GM19324 (cell line): ENCODE results near the gene POLR2A.

Source experiments
- ATAC-seq: cut with Tn5 transposase; IDR thresholded peaks from one replicate; pipeline ENCODE4 v1.9.1; 2021; ENCODE audit warnings: mild to moderate bottlenecking, moderate library complexity; ENCODE audit not compliant: unreplicated experiment, low FRiP score

The POLR2A gene

DNA sequence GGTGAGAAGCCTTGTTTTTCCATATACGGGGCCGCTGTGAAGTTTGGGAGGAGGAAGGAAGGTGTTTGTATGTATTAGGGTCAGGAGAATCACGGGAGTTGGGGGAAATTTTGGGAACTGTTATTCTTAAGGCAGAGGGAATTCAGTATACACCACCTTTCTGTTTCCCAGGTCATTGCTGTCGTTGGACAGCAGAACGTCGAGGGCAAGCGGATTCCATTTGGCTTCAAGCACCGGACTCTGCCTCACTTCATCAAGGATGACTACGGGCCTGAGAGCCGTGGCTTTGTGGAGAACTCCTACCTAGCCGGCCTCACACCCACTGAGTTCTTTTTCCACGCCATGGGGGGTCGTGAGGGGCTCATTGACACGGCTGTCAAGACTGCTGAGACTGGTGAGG, 17.6 kb downstream of the POLR2A start:
- ATAC-seq = no peak

DNA sequence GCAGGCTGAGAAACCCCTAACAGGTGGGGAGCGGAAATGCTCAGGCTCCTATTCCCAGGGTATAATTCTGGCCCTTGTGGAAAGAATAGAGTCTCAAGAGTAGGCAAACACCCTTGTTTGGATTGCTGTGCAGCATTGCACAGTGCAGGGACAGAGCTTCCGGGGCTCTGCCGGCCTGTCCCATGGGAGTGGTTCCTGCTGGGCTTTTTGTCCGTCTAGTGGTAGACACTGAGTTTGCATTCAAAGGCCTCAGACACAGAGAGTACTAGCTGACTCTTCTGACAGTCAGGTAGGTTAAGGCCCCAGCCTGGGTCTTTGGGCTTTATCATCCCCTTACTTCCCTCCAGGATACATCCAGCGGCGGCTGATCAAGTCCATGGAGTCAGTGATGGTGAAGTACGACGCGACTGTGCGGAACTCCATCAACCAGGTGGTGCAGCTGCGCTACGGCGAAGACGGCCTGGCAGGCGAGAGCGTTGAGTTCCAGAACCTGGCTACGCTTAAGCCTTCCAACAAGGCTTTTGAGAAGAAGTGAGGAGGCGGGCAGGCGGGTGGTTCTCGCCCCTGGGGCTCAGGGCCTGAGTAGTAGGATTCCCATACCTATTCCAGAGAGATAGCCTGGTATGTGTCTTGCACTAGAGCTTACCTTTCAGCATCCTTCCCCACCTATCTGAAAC, 18.1 kb downstream of the POLR2A start:
- no peak for ATAC-seq

DNA sequence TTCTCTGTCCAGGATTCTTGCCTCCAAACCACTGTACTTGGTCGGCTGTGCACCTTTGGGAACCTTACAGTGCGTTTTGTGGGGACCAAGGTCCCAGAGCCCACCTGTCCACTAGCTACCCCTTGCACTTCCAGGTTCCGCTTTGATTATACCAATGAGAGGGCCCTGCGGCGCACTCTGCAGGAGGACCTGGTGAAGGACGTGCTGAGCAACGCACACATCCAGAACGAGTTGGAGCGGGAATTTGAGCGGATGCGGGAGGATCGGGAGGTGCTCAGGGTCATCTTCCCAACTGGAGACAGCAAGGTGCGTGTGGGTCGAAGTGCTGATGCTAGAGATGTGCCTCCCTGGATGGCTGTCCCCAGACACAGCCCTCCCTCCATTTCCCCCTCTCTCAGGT, 18.8 kb downstream of the POLR2A start:
- ATAC-seq = no peak

DNA sequence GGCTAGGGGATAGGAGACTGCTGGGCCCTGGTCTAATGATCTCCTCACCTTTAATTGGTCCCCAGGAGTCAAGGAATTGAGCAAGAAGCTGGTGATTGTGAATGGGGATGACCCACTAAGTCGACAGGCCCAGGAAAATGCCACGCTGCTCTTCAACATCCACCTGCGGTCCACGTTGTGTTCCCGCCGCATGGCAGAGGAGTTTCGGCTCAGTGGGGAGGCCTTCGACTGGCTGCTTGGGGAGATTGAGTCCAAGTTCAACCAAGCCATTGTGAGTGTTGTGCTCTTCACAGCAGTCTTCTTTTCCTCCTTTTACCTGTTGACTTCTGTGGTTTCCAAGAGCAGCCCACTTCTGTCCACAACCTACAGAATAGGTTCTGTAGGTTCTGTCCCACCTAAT, 19.4 kb downstream of the POLR2A start:
- no peak for ATAC-seq

DNA sequence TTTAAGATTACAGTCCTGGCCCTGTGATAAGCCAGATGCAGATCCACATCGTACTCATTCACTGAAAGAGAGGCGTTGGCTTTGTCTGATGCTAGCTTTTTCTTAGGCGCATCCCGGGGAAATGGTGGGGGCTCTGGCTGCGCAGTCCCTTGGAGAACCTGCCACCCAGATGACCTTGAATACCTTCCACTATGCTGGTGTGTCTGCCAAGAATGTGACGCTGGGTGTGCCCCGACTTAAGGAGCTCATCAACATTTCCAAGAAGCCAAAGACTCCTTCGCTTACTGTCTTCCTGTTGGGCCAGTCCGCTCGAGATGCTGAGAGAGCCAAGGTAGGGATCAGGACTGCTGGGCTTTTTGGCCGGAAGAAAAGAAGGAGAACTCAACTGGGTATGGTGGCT, 24.0 kb downstream of the POLR2A start:
- no peak for ATAC-seq

DNA sequence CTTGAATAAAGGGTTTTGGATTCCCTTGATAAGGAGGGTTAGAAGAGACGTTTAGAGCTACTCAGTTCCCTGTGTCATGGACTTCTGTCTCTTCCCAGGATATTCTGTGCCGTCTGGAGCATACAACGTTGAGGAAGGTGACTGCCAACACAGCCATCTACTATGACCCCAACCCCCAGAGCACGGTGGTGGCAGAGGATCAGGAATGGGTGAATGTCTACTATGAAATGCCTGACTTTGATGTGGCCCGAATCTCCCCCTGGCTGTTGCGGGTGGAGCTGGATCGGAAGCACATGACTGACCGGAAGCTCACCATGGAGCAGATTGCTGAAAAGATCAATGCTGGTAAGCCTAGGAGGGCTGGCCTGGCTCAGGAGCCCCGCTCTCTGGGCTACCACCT, 24.7 kb downstream of the POLR2A start:
- ATAC-seq = no peak

DNA sequence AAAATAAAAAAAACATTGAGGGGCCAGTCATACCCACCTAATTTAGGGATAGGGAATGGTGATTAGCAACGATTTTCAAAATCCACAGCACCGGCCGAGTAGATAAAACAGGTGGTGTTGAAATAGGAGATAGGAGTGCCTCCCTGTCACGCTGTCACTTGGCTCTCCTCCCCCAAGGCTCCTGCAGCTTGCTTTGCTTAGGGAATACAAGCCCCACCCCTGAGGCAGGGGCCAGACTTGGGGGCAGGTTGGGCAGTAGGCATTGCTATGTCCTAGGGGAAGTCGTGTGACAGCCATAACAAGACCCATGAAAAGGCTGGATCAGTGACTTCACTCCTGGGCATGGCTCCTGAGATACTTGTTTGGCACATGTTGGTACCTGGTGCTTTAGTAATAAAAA, 25.8 kb downstream of the POLR2A start:
- ATAC-seq = no peak

DNA sequence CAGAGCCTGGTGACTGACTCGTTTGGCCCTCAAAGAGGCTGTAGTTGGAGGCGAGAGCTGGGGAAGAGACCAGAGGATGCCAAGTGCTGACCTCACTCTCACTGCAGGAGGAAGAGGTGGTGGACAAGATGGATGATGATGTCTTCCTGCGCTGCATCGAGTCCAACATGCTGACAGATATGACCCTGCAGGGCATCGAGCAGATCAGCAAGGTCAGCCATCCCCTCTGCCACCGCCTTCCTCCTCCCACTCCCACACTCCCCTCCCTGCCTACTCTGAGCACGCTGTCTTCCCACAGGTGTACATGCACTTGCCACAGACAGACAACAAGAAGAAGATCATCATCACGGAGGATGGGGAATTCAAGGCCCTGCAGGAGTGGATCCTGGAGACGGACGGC, 26.9 kb downstream of the POLR2A start:
- no peak for ATAC-seq

DNA sequence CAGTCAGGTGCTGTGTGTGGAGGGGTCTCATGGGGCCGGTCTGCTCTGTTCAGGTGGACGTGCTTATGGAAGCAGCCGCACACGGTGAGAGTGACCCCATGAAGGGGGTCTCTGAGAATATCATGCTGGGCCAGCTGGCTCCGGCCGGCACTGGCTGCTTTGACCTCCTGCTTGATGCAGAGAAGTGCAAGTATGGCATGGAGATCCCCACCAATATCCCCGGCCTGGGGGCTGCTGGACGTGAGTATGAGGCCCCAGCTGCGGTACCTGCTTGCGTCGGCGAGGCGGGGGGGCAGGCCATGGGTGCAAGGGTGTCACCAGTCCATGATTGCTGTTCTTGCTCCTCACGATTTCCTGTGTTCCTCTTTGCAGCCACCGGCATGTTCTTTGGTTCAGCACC, 27.9 kb downstream of the POLR2A start:
- no peak for ATAC-seq

DNA sequence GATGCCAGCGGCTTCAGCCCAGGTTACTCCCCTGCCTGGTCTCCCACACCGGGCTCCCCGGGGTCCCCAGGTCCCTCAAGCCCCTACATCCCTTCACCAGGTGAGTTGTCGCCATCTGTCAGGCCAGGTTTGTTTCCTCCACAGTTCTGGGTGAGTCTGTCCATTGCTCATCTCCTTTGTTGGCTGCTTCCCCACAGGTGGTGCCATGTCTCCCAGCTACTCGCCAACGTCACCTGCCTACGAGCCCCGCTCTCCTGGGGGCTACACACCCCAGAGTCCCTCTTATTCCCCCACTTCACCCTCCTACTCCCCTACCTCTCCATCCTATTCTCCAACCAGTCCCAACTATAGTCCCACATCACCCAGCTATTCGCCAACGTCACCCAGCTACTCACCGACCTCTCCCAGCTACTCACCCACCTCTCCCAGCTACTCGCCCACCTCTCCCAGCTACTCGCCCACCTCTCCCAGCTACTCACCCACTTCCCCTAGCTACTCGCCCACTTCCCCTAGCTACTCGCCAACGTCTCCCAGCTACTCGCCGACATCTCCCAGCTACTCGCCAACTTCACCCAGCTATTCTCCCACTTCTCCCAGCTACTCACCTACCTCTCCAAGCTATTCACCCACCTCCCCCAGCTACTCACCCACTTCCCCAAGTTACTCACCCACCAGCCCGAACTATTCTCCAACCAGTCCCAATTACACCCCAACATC, 28.8 kb downstream of the POLR2A start:
- ATAC-seq = no peak

DNA sequence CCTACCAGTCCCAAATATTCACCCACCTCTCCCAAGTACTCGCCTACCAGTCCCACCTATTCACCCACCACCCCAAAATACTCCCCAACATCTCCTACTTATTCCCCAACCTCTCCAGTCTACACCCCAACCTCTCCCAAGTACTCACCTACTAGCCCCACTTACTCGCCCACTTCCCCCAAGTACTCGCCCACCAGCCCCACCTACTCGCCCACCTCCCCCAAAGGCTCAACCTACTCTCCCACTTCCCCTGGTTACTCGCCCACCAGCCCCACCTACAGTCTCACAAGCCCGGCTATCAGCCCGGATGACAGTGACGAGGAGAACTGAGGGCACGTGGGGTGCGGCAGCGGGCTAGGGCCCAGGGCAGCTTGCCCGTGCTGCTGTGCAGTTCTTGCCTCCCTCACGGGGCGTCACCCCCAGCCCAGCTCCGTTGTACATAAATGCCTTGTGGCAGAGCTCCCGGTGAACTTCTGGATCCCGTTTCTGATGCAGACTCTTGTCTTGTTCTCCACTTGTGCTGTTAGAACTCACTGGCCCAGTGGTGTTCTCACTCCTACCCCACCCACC, 29.8 kb downstream of the POLR2A start:
- ATAC-seq = no peak

DNA sequence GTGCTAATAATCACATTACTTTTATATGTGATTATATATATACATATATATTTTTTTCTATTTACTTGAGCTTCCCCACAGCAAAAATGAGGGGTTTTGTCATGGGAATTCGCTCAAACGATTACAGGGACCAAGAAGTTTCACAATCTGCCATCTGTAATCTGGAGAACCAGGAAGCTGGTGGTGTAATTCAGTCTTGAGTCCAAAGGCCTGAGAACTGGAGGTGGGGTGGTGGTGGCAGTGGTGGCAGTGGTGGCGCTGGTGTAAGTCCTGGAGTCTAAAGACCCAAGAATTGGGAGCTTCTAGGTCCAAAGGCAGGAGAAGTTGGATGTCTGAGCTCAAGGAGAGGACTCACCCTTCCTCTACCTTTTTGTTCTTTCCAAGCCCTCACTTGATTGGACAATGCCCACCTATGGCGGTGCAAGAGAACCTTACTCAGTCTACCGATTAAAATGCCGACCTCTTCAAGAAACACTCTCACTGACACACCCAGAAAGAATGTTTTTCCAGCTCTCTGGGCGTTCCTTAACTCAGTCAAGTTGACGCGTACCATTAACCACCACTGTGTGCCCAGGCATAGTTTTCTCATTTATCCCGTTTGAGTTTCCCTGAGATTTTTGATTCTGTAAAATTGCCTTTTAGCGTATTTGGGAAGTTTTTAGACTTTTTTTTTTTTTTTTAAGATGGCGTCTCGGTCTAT, 31.9 kb downstream of the POLR2A start:
- ATAC-seq = no peak

DNA sequence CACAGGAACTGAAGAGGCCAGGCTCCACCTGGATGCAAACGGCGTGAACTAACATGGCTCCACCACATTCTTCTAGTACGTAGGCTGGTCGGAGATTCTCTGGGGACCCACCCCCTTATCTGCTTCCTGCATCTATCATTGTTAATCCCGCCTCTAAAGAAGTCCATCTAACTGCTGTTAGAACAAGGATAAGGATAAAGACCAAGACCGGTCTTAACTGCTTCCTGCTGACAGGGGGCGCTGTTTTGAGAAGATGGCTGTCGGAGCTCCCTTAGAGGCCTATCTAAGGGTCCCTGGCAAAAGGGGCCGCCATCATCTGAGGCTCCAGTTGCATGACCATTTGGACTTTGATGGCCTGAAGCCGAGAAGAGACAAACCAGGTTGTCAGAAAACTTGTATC, 38.9 kb downstream of the POLR2A start:
- no peak for ATAC-seq

DNA sequence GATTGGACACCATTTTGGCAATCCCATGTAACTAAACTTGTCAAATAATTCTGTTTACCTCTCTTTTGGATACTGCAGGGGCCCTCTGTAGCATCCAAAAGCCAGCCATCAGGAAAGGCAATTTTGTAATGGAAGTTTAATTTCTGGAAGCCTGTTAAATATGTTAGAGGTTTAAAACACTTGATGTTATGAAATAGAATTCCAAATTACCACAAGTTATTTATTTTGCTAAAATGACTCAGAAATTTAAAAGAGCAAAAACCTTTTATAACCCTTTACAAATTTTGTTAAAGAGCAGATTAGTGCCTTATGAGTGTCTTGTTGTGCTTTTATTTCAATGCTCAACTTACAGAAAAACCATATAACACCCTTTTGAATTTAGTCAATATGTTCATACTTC, 44.7 kb downstream of the POLR2A start:
- no peak for ATAC-seq

DNA sequence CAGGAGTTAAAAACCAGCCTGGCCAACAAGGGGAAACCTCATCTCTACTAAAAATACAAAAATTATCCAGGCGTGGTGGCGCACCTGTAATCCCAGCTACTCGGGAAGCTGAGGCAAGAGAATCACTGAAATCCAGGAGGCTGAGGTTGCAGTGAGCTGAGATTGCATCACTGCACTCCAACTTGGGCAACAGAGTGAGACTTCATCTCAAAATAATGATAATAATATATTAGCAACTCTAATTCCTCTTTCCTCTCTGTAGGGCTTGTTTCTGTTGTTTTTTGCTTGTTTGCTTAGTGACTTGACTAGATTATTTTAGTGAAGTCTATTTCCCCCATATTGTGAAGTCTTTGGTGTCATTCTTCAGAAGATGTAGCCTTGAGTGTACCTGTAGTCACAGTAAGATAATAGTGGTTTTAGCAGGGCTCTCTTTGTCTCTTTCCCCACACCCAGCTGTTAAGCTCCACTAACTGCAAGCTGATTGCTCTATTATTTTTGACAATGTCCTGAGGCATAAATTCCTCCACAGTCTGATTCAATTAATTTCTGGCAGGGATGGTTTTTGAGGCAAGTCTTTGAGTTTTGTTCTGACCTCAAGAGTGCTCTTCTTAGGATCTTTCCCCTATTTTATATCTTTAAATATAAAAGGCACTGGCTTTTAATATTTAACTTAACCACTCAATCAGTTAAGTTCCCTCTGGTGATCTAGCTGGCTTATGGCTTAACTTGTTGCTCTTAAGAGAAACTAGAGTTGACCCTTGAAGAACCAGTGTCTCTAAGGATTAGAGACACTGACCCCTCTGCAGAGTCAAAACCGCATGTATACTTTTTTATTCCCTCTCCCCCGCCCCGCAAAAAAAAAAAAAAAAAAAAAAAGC, 46.1 kb downstream of the POLR2A start:
- no peak for ATAC-seq

DNA sequence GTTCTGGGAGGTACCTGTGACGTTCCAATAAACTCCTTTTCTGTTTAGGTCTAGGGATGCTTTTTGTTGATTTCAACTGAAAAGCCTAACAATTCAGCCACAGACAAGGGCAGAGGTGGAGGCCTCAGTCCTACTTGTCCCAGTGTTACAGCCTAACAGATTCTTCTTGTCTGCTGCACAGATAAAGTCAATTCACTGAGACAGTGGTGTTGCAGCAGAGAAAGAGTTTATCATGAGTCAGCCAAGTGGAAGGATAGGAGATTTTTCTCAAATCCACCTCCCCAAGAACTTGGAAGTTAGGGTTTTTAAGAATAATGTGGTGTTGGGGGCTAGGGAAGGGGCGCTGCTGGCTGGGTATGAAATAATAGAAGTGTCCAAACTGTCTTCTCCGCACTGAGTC, 53.9 kb downstream of the POLR2A start:
- no peak for ATAC-seq

DNA sequence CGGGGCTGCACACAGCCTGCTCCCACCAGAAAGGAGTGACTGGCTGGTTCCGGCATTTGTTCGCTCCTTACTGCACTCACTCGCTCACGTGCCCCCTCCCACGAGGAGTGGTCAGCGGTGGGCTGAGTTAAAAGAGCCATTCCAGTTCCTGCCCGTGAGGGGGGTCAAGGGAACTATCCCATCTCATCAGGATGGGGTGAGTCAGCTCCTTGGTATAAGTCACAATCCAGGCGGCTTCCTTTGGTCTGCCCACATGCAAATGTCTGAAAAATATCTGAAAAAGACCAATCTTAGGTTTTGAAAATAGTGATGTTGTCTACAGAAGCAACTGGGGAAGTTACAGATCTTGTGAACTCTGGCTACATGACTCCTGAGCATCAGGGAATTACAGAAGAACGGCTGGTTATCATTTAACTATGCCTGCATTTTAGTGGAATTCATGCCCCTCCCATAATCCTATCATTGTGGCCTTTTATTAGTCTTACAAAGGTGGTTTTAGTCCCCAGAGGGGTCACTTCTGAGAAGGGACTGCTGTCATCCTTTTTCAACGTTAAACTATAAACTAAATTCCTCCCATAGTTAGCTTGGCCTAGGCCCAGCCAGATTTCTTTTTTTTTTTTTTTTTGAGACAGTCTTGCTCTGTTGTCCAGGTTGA, 54.9 kb downstream of the POLR2A start:
- no peak for ATAC-seq

DNA sequence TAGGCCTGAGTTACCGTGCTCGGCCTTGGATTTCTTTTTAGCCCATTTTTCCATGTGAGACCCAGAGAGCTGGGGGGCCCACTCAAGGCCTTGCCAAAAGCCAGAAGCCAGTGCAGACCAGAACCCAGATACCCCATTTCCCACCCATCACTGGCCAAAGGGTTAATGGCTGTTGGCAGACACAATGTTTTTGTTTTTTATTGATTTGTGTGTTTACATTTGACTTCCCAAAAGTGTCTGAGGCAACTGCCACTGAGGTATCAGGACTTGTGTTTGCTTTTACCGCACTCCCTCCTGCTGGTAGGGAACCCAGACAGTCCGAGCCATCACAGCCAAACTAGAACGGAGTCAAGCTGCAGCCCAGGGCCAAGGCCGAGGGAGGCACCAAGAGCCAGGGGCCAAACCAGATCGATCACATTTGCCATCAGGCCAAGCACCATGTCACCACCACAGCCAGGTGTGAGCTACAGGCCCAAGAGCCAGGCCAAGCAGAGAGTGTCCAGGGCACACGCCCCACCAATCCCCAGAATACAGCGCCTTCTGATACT, 57.0 kb downstream of the POLR2A start:
- no peak for ATAC-seq

DNA sequence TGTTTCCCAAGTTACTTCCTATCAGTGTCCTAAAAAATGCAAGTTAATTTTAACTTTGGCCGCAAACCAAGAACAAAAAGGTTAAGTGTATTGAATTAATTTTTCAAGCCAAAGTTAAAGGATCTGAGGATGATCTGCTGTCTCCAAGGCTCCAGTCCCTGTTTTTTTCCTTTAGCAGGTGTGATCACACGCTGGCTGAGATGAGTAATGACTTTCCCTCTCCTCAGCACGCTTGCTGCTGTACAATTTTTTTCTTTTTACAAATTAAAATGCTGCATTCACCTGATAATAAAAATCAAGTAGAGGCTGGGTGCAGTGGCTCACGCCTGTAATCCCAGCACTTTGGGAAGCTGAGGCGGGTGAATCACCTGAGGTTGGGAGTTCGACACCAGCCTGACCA, 60.7 kb downstream of the POLR2A start:
- ATAC-seq = no peak
